Stimulated activated CD8-positive, alpha-beta memory T cell treated with anti-CD3 and anti-CD28 coated beads, Interleukin-15, amount 100 ng/mL, for 24 hours (primary cell): ENCODE results near the gene CPSF4.
"Not testable (repeated sequence)": the region's sequence is repeated elsewhere in the genome, so short reads cannot be mapped to it uniquely, and the experiment has no call there.

Experiments used
- DNase-seq: peaks from one replicate; pipeline ENCODE4 v3.0.0-alpha.2; 2020; ENCODE audit warnings: low read depth

Gene CPSF4

GRCh38 chr7:99490878-99491277, 52.1 kb downstream of the CPSF4 start:
- no peak for DNase-seq

GRCh38 chr7:99493823-99494222, 55.1 kb downstream of the CPSF4 start:
- DNase-seq = no peak

- no peak for DNase-seq
These were observed 59.2 kb downstream of the CPSF4 start for GRCh38 chr7:99497766-99498545.

- no peak for DNase-seq
These were observed 59.8 kb downstream of the CPSF4 start for GRCh38 chr7:99498546-99498944.

- no peak for DNase-seq
These were observed 60.6 kb downstream of the CPSF4 start for GRCh38 chr7:99499371-99499720.

GRCh38 chr7:99499721-99500636, 61.2 kb downstream of the CPSF4 start, which contains the start of gene ZNF394:
Gene ZNF394 (minus strand): TSS chr7:99500281. CDS start chr7:99500093, 188 bp downstream.
- DNase-seq = peak; percentile 66

GRCh38 chr7:99500637-99501009, 61.9 kb downstream of the CPSF4 start:
- DNase-seq = no peak

- not testable (repeated sequence) for DNase-seq
These were observed 62.5 kb downstream of the CPSF4 start for GRCh38 chr7:99501236-99501635.

- DNase-seq = no peak
These were observed 65.5 kb downstream of the CPSF4 start for GRCh38 chr7:99504281-99504602.

GRCh38 chr7:99504603-99505323, 66.0 kb downstream of the CPSF4 start, which contains the start of gene ZKSCAN5:
Gene ZKSCAN5 (plus strand): TSS chr7:99504662. CDS start chr7:99506045, 1,383 bp downstream.
- DNase-seq = peak; percentile 93

GRCh38 chr7:99505324-99505662, 66.5 kb downstream of the CPSF4 start:
- DNase-seq = no peak
